ENCODE results near the gene SEPTIN8. TPM values are rescaled to one million over a fixed set of nuclear protein-coding genes. Genes with fewer than 3 reads are reported as not detected.

Gene SEPTIN8
- total and polyA plus RNA-seq, 12 donors = 11.3 to 41.8 (median 30.4) TPM

DNA sequence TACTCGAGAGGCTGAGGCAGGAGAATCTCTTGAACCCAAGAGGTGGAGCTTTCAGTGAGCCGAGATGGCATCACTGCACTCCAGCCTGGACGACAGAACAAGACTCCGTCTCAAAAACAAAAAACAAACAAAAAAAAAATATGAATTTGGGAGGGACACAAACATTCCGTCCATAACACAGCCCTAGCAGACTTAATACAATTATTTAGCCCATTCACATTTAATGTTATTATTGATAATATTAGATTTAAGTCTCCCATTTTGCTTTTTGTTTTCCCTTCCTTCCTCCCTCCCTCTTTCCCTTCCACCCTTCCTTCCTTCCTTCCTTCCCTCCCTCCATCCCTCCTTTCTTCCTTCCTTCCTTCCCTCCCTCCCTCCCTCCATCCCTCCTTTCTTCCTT, 34.4 kb downstream of the SEPTIN8 start:
- intact Hi-C loops (cut with DNase I) = no loop called here
- ATAC-seq (no peak), DNase-seq (no peak)
- 92 to 94% methylated on average over 5 of the region's 5 CpGs for WGBS, 2 donors
- peaks cover 4 to 16% (median 9%) of the 10 kb centered on the region in 9 donors for H3K4me1 ChIP-seq
- H3K9me3 ChIP-seq = no peaks in the 10 kb centered on the region
- no peak overlapping the region for H3K27ac ChIP-seq
- no peaks in the 10 kb centered on the region for H3K36me3 ChIP-seq
- no peak for TF ChIP-seq CTCF (IDR thresholded peaks at IDR 0.05)
- H3K27me3 ChIP-seq = peaks cover 0 to 63% (median 32%) of the 10 kb centered on the region in 7 donors
- H3K4me3 ChIP-seq = no peak overlapping the region

- intact Hi-C loops (cut with DNase I) = no loop called here
- Histone ChIP-seq H3K9me3 (no peaks in the 10 kb centered on the region), H3K27ac (no peak overlapping the region), H3K36me3 (no peaks in the 10 kb centered on the region), H3K4me3 (no peak overlapping the region), H3K27me3 (peaks cover 0 to 58% (median 27%) of the 10 kb centered on the region in 7 donors), H3K4me1 (peaks cover 2 to 13% (median 5%) of the 10 kb centered on the region in 9 donors)
- no peak for TF ChIP-seq CTCF (IDR thresholded peaks at IDR 0.05)
- 92 to 95% methylated on average over 2 of the region's 2 CpGs for WGBS, 2 donors
- DNase-seq (no peak), ATAC-seq (no peak)
These were observed 34.9 kb downstream of the SEPTIN8 start for GRCh38 chr5:132742158-132742557.

DNA sequence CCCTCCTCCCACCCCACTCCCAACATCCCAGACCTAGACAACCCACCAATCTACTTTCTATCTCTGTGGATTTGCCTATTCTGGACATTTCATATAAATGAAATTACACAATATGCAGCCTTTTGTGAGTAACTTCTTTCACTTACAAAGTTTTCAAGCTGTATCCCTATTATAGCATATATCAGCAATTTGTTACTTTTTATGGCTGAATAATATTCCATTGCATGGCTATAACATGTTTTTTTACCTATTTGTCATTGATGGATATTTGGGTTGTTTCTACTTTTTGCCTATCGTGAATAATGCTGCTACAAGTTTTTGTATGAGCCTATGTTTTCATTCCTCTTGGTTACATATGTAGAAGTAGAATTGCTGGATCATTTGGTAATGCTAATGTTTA, 37.8 kb downstream of the SEPTIN8 start:
- no peak for TF ChIP-seq CTCF (IDR thresholded peaks at IDR 0.05)
- ATAC-seq (no peak), DNase-seq (no peak)
- no peak overlapping the region for H3K4me3 ChIP-seq
- H3K36me3 ChIP-seq = peaks cover 0 to under 1% (median 0%) of the 10 kb centered on the region in 9 donors
- H3K27ac ChIP-seq = no peak overlapping the region
- intact Hi-C loops (cut with DNase I) = loop anchor here in 3 of 10 donors (5.0 kb wide), 3 partner anchors 33 to 83 kb away; partner anchors contain the start of gene SEPTIN8 (in 1 of the 3)
- no peaks in the 10 kb centered on the region for H3K9me3 ChIP-seq
- H3K4me1 ChIP-seq = peaks cover 0 to 21% (median 17%) of the 10 kb centered on the region in 9 donors
- WGBS, 2 donors = 73 to 76% methylated on average over 1 of the region's 1 CpG
- peaks cover 0 to 31% (median 10%) of the 10 kb centered on the region in 7 donors for H3K27me3 ChIP-seq

DNA sequence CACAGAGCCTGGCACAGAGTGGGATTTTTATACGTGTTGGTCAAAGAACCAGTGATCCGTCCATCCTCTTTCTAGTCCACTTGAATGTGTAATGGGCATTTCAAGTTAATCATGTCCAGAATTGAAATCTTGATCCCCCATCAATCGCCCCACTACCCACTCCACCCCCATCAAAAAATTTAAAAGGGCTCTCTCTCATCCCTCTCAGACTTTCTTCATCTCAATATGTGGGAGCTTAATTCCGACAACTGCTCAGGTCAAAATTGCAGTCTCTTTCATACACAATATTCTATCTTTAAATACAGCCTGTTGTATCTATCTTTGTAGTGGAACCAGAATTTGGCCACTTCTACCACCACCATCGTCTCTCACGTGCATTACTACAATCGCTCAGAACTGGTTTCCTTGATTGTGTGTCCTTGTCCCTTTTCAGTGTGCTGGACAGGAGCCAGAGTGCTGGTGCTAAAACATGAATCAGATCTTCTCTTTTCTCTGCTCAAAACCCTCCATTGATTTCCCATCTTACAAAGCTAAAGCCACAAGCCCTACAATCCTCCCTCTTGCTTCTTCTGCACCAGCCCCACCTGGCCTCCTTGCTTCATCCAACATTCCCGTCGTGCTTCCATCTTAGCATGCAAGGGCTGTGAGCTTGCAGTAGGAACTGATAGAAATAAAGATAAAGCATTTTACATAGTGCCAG, 38.9 kb downstream of the SEPTIN8 start:
- Histone ChIP-seq H3K27me3 (peaks cover 0 to 20% (median 2%) of the 10 kb centered on the region in 7 donors), H3K36me3 (peaks cover 0 to 12% (median 0%) of the 10 kb centered on the region in 9 donors), H3K4me1 (peaks cover 0 to 21% (median 17%) of the 10 kb centered on the region in 9 donors), H3K9me3 (no peaks in the 10 kb centered on the region), H3K4me3 (peak overlapping the region in 8 of 10 donors; percentile 68 to 99 (median 85)), H3K27ac (no peak overlapping the region)
- intact Hi-C loops (cut with DNase I) = loop anchor here in 3 of 10 donors (5.0 kb wide), 3 partner anchors 34 to 84 kb away; partner anchors contain the start of gene SEPTIN8 (in 1 of the 3)
- ATAC-seq (no peak), DNase-seq (no peak)
- no peak for TF ChIP-seq CTCF (IDR thresholded peaks at IDR 0.05)
- 61 to 62% methylated on average over 9 of the region's 9 CpGs for WGBS, 2 donors

All from heart right ventricle (tissue), 16 donors.